ENCODE results near the gene DEFB124.

The DEFB124 gene

GRCh38 chr20:31425797-31426196, 49.1 kb downstream of the DEFB124 start:
- DNase-seq (ENCODE audit: low read depth): no peak

GRCh38 chr20:31418307-31418706, 56.6 kb downstream of the DEFB124 start:
- DNase-seq (ENCODE audit: low read depth): no peak

GRCh38 chr20:31415653-31416052, 59.3 kb downstream of the DEFB124 start:
- no peak for DNase-seq (ENCODE audit: low read depth)

All from stromal cell of bone marrow (primary cell).